ENCODE data around the gene SLC34A1.

GRCh38 chr5:177426566-177427210 is 42.5 kb downstream of the SLC34A1 start, which contains the start of gene GRK6:
- no peak for TF ChIP-seq CTCF (tag by site-specific recombination; IDR thresholded peaks at IDR 0.05)
- no peak for TF ChIP-seq PRDM10 (tag by site-specific recombination; IDR thresholded peaks at IDR 0.05)
- TF ChIP-seq REST (tag by site-specific recombination; IDR thresholded peaks at IDR 0.05): no peak
- TF ChIP-seq ATF2 (tag by site-specific recombination; IDR thresholded peaks at IDR 0.05; ENCODE audit: low read depth): no peak
- TF ChIP-seq TSHZ1 (tag by site-specific recombination; IDR thresholded peaks at IDR 0.05; ENCODE audit: borderline replicate concordance): no peak
- TF ChIP-seq ZSCAN30 (tag by site-specific recombination; IDR thresholded peaks at IDR 0.05): no peak
- TF ChIP-seq ZSCAN4 (tag by site-specific recombination; IDR thresholded peaks at IDR 0.05): no peak
- TF ChIP-seq KLF17 (tag by site-specific recombination; IDR thresholded peaks at IDR 0.05): peak; percentile 69
- TF ChIP-seq ZNF514 (tag by site-specific recombination; IDR thresholded peaks at IDR 0.05): no peak
- TF ChIP-seq MYNN (tag by site-specific recombination; IDR thresholded peaks at IDR 0.05; ENCODE audit: borderline replicate concordance): no peak
- TF ChIP-seq ZNF184 (tag by site-specific recombination; IDR thresholded peaks at IDR 0.05): no peak
- TF ChIP-seq ZNF692 (tag by site-specific recombination; IDR thresholded peaks at IDR 0.05): peak; percentile 64
- no peak for TF ChIP-seq ZNF362 (tag by site-specific recombination; IDR thresholded peaks at IDR 0.05)

Data from HEK293 (cell line).